Activated naive CD4-positive, alpha-beta T cell treated with anti-CD3 and anti-CD28 coated beads, Interleukin-2, amount 50 U/mL, for 16 hours (primary cell): ENCODE data around the gene FAM3B.

Experiments
- DNase-seq: peaks from one replicate; pipeline ENCODE4 v3.0.0-alpha.2; 2020

Gene FAM3B

DNA sequence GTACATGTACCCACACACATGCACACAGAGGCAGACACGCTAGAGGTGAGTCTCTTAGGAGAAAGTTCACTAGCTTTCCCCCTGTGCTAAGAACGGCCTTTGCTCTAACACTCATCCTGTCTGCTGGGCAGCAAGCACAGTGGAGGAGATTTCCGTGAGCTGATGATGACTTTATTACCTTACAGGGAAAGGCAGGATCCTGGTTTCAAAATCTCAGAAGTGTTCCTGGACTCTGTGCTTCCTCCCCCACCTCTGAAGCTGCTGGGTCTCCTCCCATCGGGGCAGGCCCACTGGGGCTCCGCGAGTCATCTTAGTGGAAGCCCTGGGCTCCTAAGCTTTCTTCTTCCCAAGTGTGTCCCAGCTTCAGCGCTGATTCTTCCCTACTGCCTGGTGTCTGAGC, 2.7 kb downstream of the FAM3B start:
- no peak for DNase-seq

DNA sequence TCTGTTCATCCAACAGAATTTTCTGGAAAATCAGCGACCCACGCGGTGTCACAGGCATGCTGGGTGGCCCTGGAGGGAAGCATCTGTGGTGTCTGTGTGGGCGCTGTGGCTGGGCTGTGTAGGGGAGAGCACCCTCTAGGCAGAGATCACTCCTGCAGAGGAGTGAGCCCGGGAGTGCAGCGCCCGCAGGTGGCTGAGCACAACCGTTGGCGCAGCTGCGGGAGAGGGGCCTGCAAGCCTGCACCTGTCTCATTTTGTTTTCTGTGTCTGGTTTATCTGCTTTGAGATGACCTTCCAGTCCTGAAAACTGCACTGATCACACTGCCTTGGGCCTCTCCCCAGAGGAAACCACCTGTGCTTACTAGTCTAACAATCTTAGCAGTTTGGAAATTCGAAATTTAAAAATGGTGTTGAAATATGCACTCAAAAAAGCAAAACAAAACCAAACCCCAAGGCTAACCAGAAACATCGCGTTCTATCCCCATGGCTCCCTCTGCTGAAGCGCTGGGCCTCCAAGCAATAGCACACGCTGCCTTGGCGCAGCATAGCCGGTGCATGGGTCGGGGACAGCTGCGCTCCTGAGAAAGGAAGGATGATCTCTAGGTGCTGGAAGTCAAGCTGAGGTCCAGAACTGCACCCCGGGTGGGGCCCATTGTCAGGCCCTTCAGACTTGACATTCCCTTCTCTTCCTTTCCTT, 4.8 kb downstream of the FAM3B start:
- DNase-seq, result no peak

DNA sequence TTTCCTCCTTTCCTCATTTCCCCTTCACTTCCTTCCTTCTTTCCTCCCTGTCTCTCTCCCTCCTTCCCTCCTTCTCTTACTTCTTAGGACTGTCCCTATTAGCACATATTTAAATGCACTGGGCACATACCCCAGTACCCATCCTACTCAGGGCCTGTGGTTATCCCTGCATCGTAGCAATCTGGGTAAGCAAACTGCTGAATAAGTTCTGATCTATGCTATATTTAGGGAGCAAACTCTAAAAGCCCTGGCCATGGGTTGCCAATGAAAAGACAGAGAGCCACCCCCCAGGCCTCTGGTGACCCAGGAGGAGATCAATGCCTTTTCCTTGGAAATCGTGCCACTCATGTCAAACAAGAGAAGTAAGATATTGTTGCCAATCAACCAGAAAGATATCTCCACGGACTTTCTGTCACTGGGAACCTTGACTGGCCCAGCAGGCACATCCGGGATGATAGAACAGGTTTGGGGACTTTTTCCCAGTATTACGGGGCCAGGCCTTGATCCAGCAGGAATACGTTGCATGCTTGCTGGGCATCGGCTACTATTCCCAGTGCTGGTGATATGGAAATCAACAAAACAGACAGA, 5.4 kb downstream of the FAM3B start:
- DNase-seq, result no peak

DNA sequence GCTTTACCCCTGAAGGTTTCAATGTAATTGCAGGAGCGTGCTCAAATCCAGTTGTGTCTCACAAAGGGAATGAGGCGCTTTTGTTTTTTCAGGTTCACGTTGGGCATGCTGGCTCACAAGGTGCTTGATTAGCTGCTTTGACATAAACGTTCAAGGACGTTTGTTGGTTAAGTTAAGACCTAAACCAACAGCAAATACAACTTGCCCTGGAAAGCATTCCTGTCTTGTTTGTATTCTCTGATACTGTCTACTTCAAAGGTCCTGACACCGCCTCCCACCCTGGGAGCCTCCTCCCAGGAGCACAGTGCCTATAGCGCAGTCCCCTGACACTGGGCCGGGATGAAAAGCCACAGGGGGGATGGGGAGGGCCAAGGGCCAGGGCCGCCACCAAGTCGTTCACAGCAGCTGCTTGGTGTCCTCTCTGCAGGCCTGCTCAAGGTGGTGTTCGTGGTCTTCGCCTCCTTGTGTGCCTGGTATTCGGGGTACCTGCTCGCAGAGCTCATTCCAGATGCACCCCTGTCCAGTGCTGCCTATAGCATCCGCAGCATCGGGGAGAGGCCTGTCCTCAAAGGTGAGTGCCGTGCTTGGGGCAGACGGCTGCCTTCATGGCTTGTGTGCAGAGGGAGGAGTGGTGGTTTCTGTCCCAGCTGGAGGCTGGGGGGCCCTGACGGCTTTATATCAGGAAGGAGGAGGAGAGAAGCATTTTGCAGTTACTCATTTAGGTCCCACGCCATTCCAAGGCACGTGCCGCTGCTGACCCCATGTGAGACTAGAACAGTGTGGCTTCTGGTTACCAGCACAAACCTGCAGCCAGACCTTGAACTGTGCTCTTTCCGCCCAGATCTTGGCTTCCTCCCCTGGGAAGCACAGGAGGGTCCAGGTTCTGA, 6.1 kb downstream of the FAM3B start:
- no peak for DNase-seq

DNA sequence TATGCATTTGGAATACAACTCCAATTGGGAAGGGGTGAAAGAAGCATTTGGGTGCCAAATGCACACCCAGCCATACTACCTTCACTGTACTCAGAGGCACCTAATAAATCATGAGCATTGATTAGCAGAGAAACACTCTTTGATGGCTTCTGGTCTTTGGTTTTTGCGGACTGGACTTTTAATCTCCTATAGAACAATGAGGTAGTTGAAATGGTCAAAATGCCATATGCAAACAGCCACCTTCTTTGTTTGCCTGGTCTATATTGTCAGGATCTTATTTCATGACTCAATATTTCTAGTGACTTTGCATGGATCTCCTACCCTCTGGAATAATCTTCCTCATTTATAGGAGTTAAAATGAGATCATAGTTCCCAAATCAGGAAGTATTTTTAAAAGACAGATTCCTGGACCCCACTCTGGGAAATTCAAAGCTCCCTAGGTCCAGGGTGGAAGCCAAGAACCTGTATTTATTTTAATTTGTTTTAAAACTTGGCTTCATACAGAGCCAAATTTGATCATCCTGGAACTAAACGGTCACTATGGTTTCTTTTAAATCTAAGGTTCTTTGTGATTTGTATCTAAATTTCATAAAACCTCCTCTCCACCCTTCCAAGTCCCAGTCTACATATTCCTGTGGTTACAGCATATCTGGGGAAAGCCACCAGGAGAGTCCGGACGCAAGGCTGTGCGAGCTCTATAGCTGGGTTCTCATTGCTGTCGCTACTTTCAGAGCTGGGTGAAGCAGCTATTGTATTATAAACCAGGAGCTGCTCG, 8.7 kb downstream of the FAM3B start:
- no peak for DNase-seq

DNA sequence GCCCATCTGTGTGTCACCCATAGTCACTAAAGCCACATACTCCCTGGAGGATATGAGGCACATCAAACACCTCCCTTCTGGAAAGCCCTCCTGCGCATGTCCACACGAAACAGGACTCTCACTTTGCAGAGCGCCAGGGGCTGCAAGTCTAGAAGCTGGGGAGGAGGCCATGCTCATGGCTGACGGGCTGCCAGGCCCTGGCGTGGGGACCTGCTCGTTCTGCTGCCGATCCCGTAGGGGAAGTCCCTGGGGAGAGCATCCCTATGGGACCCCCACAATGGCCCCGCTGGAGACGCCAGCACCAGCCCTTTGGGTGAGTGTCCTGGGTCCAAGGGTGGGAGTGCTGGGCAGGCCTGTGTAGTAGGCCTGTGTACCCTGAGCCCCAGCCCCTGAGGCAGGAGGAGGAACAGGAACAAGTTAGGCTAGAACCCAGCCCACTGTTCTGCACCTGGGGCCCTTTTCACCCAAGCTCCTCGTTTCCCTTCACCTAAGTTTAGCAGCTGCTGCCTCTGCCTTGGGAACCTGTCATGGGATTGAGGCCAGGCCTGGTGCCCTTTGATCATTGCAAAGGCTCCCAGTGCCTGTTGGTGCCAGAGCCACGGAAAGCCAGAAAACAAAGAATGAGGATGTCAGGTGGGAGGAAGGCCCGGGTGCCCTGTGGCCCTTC, 9.9 kb downstream of the FAM3B start:
- no peak for DNase-seq

DNA sequence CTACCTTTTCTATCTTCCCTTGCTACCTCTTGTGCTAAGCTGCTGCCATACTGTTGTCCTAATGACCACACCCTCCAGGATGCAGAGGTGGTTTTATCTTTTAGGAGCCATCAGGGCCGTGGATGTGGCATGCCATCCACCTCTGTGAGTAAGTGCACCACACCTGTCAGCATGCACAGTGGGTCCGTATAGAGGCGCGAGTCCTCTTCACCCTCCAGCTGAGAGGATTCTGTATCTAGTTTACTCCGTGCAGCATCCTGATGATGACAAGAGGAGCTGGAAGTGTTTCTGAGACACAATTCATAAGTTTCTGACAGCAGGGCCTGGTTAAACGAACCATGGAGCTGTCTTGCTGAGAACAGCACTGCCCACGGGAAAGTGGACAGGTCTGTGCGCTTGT, 11.2 kb downstream of the FAM3B start:
- DNase-seq, result no peak

DNA sequence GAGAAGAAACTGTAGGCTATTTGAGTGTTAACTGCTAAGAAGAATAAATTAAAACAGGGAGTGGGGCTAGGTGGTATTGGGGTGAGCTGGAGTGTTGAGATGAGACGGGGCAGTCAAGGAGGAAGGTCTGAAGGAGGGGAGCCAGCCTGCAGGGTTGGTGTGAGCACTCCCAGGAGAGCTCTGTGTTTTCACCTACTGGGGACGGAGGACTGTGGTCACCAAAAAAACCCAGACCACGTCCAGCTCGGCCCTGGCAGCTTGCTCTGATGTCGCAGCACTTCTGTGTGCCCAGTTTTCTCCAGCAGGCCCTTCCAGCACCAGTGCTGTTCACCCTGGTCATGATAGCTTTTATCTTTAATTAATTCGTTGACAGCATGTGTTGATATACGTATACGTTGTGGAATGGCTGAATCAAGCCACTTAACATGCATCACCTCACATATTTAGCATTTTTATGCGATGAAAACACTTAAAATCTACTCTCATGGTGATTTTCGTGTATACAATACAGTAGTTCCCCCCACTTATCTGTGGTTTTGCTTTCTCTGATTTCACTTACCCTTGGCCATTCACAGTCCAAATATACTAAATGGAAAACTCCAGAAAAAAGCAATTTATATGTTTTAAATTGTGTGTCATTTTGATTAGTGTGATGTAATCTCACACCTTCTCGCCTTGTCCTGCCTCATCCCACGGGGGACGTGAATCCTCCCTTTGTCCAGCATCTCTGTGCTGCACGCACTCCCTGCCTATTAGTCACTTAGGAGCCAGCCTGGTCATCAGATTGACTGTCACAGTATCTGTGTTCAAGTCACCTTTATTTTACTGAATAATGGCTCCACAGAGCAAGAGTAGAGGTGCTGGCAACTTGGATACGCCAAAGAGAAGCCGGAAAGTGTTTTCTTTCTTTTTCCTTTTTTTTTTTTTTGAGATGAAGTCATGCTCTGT, 12.3 kb downstream of the FAM3B start:
- no peak for DNase-seq

DNA sequence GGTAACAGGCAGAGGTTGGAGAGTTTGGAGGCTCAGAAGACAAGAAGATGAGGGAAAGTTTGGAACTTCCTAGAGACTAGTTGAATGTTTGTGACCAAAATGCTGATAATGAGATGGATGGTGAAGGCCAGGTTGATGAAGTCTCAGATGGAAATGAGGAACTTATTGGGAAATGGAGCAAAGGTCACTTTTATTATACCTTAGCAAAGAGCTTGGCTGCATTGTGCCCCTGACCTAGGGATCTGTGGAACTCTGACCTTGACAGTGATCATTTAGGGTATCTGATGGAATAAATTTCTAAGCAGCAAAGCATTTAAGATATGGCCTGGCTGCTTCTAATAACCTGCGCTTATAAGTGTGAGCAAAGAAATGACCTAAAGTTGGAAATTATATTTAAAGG, 17.2 kb downstream of the FAM3B start:
- DNase-seq, result no peak

DNA sequence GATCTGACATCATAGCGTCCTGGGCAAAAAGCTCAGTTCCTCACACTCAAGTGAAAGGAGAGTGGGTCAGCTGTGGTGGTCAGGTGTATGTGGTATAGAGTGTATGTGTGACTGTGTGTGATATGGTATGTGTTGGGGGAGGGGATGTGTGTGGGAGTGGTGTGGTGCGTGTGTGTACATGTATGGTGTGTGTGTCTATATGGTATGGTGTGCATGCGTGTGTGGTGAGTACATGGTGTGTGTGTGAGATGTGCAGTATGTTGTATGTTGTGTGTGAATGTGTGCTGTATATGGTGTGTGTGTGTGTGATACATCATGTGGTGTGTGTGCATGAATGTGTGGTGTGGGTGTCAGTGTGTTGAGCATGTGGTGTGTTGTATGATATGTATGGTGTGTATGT, 20.9 kb downstream of the FAM3B start:
- no peak for DNase-seq

DNA sequence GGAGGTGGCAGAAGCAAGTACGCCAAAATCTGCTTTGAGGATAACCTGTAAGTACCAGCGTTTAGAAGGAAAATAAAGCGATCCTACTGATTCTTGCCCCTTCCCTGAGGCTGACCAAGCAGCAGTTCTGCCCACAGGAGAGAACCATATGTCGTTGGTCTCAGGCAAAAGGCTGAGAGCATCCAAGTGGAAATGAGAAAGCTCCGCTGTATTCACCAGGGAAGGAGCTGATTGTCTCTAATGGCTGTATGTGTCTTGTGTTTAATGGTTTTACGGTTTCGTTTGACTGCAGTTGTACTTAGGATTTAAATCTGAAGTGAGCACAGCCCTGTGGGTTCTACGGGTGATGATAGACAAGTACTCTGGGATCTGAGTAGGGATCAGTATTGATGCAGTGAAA, 21.9 kb downstream of the FAM3B start:
- DNase-seq, result no peak

DNA sequence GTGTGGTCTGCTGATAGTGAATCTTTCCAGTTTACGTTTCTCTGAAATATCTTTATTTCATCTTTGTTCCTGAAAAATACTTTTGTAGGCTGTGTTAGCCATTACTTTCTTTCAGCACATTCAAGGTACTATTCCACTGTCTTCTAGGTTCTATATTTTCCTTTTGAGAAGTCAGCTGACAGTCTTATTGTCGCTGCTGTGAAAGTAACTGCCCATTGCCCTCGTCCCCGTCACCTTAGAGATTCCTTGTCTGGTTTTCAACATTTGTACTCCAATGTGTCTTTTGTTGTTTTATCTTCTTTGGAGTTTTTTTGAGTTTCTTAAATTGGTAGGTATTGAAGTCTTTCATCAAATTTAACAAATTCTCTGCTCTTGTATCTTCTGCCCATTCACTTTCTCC, 25.4 kb downstream of the FAM3B start:
- no peak for DNase-seq

DNA sequence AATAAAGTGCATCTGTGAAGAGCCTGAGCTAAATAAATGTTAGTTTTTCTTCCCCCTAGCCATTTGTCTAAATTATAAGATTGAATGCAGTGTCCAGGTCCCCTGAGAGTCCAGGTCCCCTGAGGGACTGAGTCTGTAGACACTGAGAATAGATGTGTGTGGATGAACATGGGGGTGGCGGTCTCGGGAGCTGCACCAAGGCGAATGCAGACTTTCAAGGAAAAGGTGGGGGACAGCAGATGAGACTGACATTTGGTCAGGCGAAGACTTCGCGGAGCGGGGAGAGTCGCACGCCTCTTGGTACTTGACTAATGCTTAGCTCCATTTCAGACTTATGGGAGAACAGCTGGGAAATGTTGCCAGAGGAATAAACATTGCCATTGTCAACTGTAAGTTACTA, 27.5 kb downstream of the FAM3B start:
- DNase-seq, result no peak

DNA sequence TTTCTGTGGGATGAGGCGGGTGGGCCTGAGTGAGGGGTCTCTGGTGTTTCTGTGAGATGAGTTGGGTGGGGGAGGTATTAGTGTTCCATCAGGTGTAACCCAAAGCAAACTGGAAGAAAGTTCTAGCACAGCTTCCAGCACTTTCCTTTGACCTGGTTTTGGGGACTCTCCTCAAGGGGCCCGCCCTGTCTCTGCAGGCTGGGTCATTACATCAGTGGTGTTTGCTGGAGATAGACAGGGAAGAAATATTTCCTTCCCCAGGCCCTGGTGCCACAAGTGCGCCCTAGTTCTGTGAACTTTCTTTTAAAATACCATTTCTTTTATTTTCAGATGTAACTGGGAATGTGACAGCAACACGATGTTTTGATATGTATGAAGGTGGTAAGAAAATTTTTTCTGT, 28.8 kb downstream of the FAM3B start:
- DNase-seq, result no peak

DNA sequence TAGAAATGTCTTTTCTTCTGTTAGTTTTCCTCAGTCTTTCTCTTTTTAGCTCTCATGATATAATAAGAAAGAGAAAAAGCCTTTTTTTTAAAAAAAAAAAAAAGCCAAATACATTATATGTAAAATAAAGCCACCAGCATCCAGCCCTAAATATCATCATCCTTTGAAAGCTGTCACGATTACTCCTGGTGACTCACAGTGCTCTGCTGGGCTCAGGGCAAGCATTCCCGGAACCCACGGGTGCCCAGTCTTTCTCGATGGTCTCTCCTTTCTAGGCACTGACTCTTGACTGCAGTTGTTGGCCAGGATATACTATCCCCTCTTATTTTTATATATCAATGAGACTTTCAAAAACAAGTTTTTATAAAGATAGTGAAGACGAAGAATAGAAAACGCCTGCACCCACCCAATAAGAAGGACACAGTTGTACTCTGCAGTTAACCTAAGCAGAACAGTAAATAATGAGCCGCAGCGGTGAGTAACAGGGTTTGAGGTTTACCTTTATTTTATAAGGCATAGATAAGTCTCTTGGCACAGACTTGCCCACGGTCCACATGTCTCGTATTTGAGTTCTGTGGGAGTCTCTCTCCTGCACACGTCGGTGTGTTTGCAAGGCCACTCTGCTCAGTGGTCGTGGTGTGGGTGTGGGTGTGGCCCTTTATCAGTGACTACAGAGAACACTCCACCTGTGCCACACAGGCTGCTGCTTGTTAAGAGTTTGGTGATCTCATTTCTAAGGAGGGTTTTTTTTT, 29.5 kb downstream of the FAM3B start:
- DNase-seq, result no peak

DNA sequence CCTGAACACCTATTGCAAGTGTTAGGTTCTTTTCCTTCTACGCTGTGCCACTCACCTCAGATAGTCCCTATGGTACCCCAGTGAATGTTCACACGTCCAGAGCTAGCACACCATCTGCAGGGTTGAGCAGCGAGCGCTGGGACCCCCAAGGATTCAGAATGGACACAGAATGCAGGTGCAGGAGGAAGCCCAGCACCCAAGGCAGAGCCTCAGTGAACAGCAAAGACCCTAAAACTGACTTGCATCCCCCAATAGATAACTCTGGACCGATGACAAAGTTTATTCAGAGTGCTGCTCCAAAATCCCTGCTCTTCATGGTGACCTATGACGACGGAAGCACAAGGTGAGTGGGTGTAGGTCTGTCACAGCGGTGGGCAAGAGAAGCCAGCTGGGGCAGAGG, 30.2 kb downstream of the FAM3B start:
- no peak for DNase-seq

DNA sequence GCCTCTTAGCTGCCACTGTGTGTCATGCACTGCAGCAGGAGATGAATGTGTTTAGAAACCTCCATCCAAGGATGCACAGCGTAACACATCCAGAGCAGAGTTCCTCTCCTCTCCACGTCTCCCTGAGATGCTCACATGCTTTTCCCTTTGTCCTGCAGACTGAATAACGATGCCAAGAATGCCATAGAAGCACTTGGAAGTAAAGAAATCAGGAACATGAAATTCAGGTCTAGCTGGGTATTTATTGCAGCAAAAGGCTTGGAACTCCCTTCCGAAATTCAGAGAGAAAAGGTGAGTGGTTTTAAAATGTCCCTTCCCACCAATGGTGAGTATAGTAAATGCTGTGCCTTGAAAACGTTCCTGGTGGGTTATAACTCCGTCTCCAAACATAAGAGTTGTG, 31.8 kb downstream of the FAM3B start:
- DNase-seq, result no peak

DNA sequence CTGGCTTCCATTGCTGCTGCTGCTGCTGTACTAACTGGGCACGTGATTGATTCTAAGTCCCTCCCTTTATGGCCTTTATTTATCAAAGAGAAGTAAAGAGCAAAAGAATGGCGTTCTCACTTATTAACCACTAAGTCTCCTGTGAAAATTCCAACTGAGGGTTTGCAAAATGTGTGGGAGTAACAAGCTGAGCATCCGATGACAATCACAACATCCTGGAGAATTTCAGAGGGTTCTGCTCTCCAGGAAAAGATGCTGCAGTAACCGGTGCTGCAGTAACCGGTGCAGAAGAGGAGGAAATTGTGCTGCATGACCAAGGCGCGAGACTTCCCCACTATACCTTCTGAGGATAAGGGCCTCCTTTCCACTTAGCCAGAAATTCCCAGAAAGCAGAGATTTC, 32.5 kb downstream of the FAM3B start:
- DNase-seq, result no peak

DNA sequence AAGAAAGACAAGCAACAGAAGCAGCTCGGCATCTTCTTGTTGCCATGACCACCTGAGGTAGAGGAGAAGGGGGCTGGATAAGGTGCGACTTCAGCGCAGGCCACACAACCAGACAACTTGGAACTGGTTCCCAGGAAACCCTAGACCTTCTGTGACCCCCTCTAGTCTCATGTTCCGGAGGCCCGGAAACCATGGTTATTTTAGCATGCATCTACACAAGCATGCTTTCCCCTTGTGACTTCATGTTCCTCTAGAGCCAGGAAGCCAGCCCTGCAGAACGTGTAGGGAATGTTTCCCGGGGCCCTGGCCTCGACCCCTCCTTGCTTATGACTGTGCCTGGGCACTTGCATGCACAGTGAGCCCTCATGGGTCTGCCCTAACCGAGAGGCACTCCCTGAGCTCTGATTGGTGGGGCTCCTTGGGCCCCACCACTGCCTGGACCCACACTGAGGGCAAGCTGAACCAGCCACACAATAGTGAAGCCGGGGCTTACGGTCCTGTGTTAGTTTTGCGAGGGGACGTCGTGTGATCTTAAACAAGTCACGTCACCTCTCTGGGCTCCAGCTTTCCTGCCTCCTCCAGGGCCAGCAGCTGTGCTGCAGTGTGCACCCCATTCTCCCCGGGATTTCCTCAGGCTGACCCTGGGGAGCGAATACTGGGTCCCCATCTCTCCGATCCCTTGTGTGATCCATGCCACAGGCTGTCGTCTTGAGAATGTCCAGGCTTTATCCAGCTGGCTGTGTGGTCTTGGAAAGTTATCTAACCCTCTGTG, 33.2 kb downstream of the FAM3B start:
- no peak for DNase-seq
